Effector CD8-positive, alpha-beta T cell (primary cell): ENCODE results near the gene TPRN.

Experiments used
- DNase-seq: peaks from one replicate; lab custom pipeline; 2025; lab: John Stamatoyannopoulos, UW

The TPRN gene

DNA sequence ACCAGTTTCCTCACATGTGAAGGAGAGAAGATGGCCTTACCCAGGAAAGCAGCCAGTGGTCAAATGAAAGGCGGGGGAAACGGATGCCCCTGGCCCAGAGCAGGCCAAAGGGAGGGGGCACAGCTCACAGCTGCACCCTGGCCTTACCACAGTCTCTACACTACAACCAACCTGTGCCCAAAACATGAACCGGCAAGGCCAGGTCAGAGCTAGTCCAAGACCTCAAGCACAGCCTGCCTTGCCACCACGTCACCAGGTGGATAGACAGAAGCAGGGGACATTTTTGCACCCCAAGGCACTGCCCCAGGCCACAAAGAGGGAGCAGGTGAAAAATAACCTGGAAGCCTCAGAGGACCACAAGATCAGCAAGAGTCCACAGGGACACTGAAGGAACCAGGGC lies 57.1 kb downstream of the TPRN start:
- no peak for DNase-seq

DNA sequence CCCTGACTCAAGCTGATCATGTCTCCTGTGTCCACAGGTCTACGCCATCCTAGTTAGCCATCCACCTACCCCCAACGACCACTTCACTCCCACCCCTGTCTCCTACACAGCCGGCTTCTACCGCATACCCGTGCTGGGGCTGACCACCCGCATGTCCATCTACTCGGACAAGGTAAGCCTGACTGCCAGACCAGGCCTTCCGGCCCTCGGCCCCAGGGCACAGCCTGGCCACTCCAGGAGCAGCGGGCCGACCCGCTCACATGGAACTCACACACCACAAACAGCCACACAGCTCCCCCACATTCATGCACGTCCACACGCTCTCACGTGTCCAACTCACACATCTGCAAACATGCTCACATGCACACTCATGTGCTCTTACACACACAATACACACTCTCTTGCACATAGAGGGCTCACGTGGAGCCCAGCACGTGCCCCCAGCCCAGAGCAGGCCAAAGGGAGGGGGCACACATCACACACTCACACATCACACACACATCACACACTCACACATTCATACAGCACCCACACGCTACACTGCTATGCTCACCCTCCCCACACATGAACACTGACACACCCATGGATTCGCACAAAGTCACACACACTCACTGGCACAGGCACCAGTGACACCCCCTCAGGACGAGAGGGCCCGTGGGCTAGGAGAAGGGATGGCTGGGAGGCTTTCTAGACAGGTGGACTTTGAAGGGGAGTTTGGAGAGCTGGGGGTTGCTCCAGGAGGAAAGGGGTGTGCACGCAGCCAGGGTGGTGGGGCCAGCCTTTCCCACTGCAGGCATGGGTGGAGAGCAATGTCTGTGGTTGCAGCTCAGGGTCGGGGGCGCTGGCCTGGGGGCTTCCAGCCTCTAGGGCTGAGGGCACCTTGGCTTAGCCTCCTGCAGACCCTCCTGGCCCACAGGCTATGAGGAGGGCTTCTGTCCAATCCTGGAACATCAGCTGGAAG lies 58.3 kb downstream of the TPRN start:
- no peak for DNase-seq
